Breast epithelium (tissue), 3 donors: ENCODE measurements around the gene CD2.

ENCODE experiments used
- POLR2A ChIP-seq: fragments of 450-650 bp; IDR thresholded peaks from one replicate; pipeline ENCODE4 v1.6.1; 2016; ENCODE audit warnings: antibody characterized with exemption, mild to moderate bottlenecking, moderate library complexity
- POLR2AphosphoS5 ChIP-seq, 3 donors: sonication (generic); formaldehyde crosslinking; IDR thresholded peaks; one replicate each; pipeline ENCODE4 v1.6.1; 2017; ENCODE audit warnings: antibody characterized with exemption in 3 of 3
- TF ChIP-seq, protein P1 (sequence below), 3 donors: fragments of 450-650 bp; IDR thresholded peaks; one replicate each; pipeline ENCODE4 v1.5.1; 2016 to 2017; ENCODE audit warnings: antibody characterized with exemption in 3 of 3, mild to moderate bottlenecking in 3 of 3, moderate library complexity in 3 of 3

DNA sequence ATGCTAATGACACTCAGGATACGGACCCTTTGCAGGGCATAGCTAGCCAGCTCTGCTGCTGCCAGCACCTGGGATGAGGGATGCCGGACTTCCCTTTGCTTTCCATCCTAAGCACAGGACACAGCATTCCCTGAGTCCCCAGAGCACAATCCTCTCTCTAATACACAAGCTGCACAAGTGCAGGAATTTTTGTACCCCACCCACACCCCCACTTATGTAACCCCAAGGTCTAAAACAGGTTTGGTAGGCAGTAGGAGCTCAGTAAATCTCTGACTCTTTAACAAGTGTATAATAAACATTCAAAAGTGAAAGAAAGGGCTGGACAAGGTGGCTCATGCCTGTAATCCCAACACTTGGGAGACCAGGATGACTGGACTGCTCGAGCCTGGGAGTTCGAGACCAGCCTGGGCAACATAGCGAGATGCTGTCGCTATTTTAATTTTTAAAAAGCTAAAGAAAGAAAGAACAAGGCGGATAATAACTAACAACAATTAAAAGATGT lies 44.5 kb upstream of the CD2 start:
- TF ChIP-seq POLR2AphosphoS5 (IDR thresholded peaks at IDR 0.05): no peak
- TF ChIP-seq POLR2A: no peak
- TF ChIP-seq, protein P1, sequence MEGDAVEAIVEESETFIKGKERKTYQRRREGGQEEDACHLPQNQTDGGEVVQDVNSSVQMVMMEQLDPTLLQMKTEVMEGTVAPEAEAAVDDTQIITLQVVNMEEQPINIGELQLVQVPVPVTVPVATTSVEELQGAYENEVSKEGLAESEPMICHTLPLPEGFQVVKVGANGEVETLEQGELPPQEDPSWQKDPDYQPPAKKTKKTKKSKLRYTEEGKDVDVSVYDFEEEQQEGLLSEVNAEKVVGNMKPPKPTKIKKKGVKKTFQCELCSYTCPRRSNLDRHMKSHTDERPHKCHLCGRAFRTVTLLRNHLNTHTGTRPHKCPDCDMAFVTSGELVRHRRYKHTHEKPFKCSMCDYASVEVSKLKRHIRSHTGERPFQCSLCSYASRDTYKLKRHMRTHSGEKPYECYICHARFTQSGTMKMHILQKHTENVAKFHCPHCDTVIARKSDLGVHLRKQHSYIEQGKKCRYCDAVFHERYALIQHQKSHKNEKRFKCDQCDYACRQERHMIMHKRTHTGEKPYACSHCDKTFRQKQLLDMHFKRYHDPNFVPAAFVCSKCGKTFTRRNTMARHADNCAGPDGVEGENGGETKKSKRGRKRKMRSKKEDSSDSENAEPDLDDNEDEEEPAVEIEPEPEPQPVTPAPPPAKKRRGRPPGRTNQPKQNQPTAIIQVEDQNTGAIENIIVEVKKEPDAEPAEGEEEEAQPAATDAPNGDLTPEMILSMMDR (IDR thresholded peaks at IDR 0.05): no peak
